HCT116 (cell line): ENCODE data around the gene PIGH. TPM values are rescaled to one million over a fixed set of nuclear protein-coding genes. Genes with fewer than 3 reads are reported as not detected.
A peak's percentile ranks its signal among the peaks of the same experiment; 100 is the strongest.

Experiments used
- ATAC-seq: fragments of 200-7000 bp; cut with Tn5 transposase; 2 replicates; pipeline ENCODE4 v1.9.1; 2020; ENCODE audit warnings: mild to moderate bottlenecking, moderate library complexity
- BruUV-seq: library from RNA; stranded (reverse); fragments of 400-500 nt; replicated peaks from 2 replicates; lab custom pipeline; 2021; lab: Mats Ljungman, UMichigan
- CTCF ChIA-PET: fragments of 300-600 bp; sonication (Branson Sonifier 250); formaldehyde crosslinking; loops from one replicate; lab custom pipeline; 2021; ENCODE audit warnings: antibody characterized with exemption; lab: Charles Lee
- POLR2A ChIA-PET: fragments of 300-600, 350-600 bp; sonication (Branson Sonifier 250); formaldehyde crosslinking; loops from one replicate; lab custom pipeline; 2021; ENCODE audit warnings: antibody characterized with exemption; lab: Charles Lee
- RAD21 ChIA-PET, 2 experiments: fragments of 300-600 bp; sonication (Branson Sonifier 250); formaldehyde crosslinking; loops; one replicate each; lab custom pipeline; 2023; ENCODE audit warnings: low total read pairs in 2 of 2; ENCODE audit not compliant: uncharacterized antibody in 2 of 2, unreplicated experiment in 2 of 2, low non-redundant PET in 1 of 2; lab: Charles Lee
- DNase-seq: peaks from one replicate; pipeline ENCODE4 v3.0.0-alpha.2; 2010; ENCODE audit warnings: low read depth, low spot score
- H2AFZ ChIP-seq: fragments of 200-600 bp; shearing (Covaris generic), sonication (generic); 2 replicates; pipeline ENCODE4 v1.6.1; 2017; ENCODE audit warnings: low read depth, mixed run types, mixed read lengths, antibody characterized with exemption, low read length; ENCODE audit not compliant: poor library complexity, severe bottlenecking
- H3K27ac ChIP-seq: 2 replicates; pipeline ENCODE4 v1.5.1; 2012; ENCODE audit warnings: low read depth, low read length
- H3K27me3 ChIP-seq: fragments of 200-600 bp; sonication (generic); 2 replicates; pipeline ENCODE4 v1.6.1; 2016; ENCODE audit warnings: mixed run types, low read length, mixed read lengths; ENCODE audit not compliant: insufficient read depth
- H3K36me3 ChIP-seq, 2 experiments: fragments of 200-500 bp in 1 of 2; fragments of 200-600 bp in 1 of 2; sonication (Bioruptor generic) in 1 of 2; sonication (generic) in 1 of 2; 2 replicates each; pipeline versions ENCODE4 v1.5.1 to v1.6.1; 2014 to 2016; ENCODE audit warnings: low read length in 2 of 2, inconsistent platforms in 1 of 2, mixed read lengths in 1 of 2, mixed run types in 1 of 2; ENCODE audit not compliant: insufficient read depth in 2 of 2, control insufficient read depth in 1 of 2
- H3K4me1 ChIP-seq, 2 experiments: fragments of 200-600 bp in 1 of 2; sonication (generic) in 1 of 2; 2 replicates each; pipeline versions ENCODE4 v1.5.1 to v1.6.1; 2012 to 2017; ENCODE audit warnings: low read length in 2 of 2, inconsistent platforms in 1 of 2, mild to moderate bottlenecking in 1 of 2, mixed read lengths in 1 of 2, mixed run types in 1 of 2, moderate library complexity in 1 of 2; ENCODE audit not compliant: insufficient read depth in 2 of 2, control insufficient read depth in 1 of 2
- H3K4me2 ChIP-seq: fragments of 200-600 bp; sonication (generic); 2 replicates; pipeline ENCODE4 v1.6.1; 2017; ENCODE audit warnings: mixed run types, low read length, mixed read lengths
- H3K4me3 ChIP-seq, 2 experiments: fragments of 200-600 bp in 1 of 2; sonication (generic) in 1 of 2; replicated peaks in 1 of 2; 2 replicates each; pipeline ENCODE4 v1.5.1; 2011 to 2016; ENCODE audit warnings: low read length in 2 of 2, control low read depth in 1 of 2, low read depth in 1 of 2, mild to moderate bottlenecking in 1 of 2, mixed read lengths in 1 of 2, mixed run types in 1 of 2
- H3K79me2 ChIP-seq: fragments of 200-600 bp; sonication (generic); 2 replicates; pipeline ENCODE4 v1.6.1; 2017; ENCODE audit warnings: mild to moderate bottlenecking, mixed run types, low read length, moderate library complexity, mixed read lengths; ENCODE audit not compliant: insufficient read depth
- H3K9ac ChIP-seq: fragments of 200-600 bp; sonication (generic); 2 replicates; pipeline ENCODE4 v1.6.1; 2016; ENCODE audit warnings: low read length, mixed read lengths
- H3K9me2 ChIP-seq: fragments of 200-600 bp; sonication (generic), shearing (Covaris generic); 2 replicates; pipeline ENCODE4 v1.6.1; 2017; ENCODE audit warnings: mixed run types, mild to moderate bottlenecking, moderate library complexity; ENCODE audit not compliant: insufficient read depth
- H3K9me3 ChIP-seq, 2 experiments: fragments of 200-500 bp in 1 of 2; fragments of 200-600 bp in 1 of 2; sonication (Bioruptor generic) in 1 of 2; sonication (generic) in 1 of 2; 2 replicates each; pipeline ENCODE4 v1.6.1; 2014 to 2017; ENCODE audit warnings: low read length in 2 of 2, mixed read lengths in 2 of 2, inconsistent platforms in 1 of 2, low read depth in 1 of 2, mild to moderate bottlenecking in 1 of 2, mixed run types in 1 of 2, moderate library complexity in 1 of 2; ENCODE audit not compliant: control insufficient read depth in 1 of 2, insufficient read depth in 1 of 2
- H4K20me1 ChIP-seq: fragments of 200-600 bp; sonication (generic), shearing (Covaris generic); 2 replicates; pipeline ENCODE4 v1.6.1; 2017; ENCODE audit warnings: mixed run types, mild to moderate bottlenecking, moderate library complexity; ENCODE audit not compliant: insufficient read depth
- CBX3 ChIP-seq: IDR thresholded peaks from 2 replicates; pipeline ENCODE4 v1.6.1; 2012; ENCODE audit warnings: low read depth
- EGR1 ChIP-seq: IDR thresholded peaks from 2 replicates; pipeline ENCODE4 v1.6.1; 2012; ENCODE audit warnings: low read depth
- EZH2 ChIP-seq: fragments of 200-600 bp; sonication (generic); IDR thresholded peaks from 2 replicates; pipeline ENCODE4 v1.6.1; 2017; ENCODE audit warnings: antibody characterized with exemption, mixed run types
- EZH2phosphoT487 ChIP-seq: fragments of 200-600 bp; IDR thresholded peaks from 2 replicates; pipeline ENCODE4 v1.6.1; 2018; ENCODE audit warnings: antibody characterized with exemption, borderline replicate concordance
- FOSL1 ChIP-seq: IDR thresholded peaks from 2 replicates; pipeline ENCODE4 v1.6.1; 2012; ENCODE audit warnings: low read depth
- JUND ChIP-seq: IDR thresholded peaks from 2 replicates; pipeline ENCODE4 v1.6.1; 2012
- POLR2A ChIP-seq: IDR thresholded peaks from 2 replicates; pipeline ENCODE4 v1.7.0; 2011; ENCODE audit warnings: borderline replicate concordance; ENCODE audit not compliant: insufficient read depth, insufficient read length; ENCODE audit errors: extremely low read depth
- POLR2AphosphoS5 ChIP-seq: IDR thresholded peaks from 2 replicates; pipeline ENCODE4 v1.6.1; 2011; ENCODE audit warnings: mild to moderate bottlenecking, low read depth, low read length, moderate library complexity
- RAD21 ChIP-seq: IDR thresholded peaks from 2 replicates; pipeline ENCODE4 v1.6.1; 2012; ENCODE audit warnings: low read depth, mild to moderate bottlenecking
- REST ChIP-seq: IDR thresholded peaks from 2 replicates; pipeline ENCODE4 v1.6.1; 2012; ENCODE audit warnings: low read depth
- SRF ChIP-seq: IDR thresholded peaks from 2 replicates; pipeline ENCODE4 v1.6.1; 2012; ENCODE audit warnings: low read depth
- YY1 ChIP-seq: IDR thresholded peaks from 2 replicates; pipeline ENCODE4 v1.6.1; 2011; ENCODE audit warnings: low read length, low read depth, moderate library complexity, mild to moderate bottlenecking; ENCODE audit not compliant: insufficient replicate concordance; ENCODE audit errors: extremely low read depth
- ZNF274 ChIP-seq: fragments of 200-500 bp; sonication (Bioruptor generic); IDR thresholded peaks from 2 replicates; pipeline ENCODE4 v1.6.1; 2014; ENCODE audit warnings: mild to moderate bottlenecking, low read depth, low read length, inconsistent platforms
- intact Hi-C: fragments of 100-400 bp; cut with micrococcal nuclease; formaldehyde crosslinking; loops from 2 replicates; pipeline ENCODE4 v1.10.0; 2022
- total RNA-seq: library from RNA; stranded (reverse); gene quantifications from one replicate; pipeline ENCODE4 v1.2.1, GENCODE V29; 2021; ENCODE audit not compliant: unreplicated experiment
- TF ChIP-seq, protein P1 (sequence below): IDR thresholded peaks from 2 replicates; pipeline ENCODE4 v1.6.1; 2011; ENCODE audit warnings: mild to moderate bottlenecking, low read length, moderate library complexity; ENCODE audit not compliant: insufficient replicate concordance; ENCODE audit errors: extremely low read depth

PIGH gene
- total RNA-seq, 1 experiment from 2014 or later, result 20.9 TPM

DNA sequence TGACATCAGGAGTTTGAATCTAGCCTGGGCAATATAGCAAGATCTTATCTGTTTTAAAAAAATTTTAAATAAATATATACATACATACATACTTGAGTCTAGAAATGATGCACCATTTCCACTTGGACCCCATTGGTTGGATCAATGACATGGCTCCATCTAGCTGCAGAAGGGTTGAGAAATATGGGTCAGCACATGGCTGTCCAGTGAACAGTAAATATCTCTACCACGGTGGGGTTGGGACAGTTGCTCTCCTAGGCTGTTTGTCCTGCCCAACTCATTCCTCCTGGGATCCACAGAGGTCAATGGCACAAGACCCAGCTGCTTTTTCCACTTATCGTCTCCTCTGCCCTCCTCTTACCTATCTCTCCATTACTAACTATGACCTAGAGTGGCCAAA is 43.4 kb downstream of the PIGH start:
- no TSS peak for BruUV-seq
- Histone ChIP-seq H2AFZ (no peak overlapping the region), H3K27ac (no peak overlapping the region)

GRCh38 chr14:67555518-67556090 is 44.5 kb downstream of the PIGH start:
- intact Hi-C loops, result no loop called here
- Histone ChIP-seq H3K4me1 (peaks cover 4 to 16% of the 10 kb centered on the region in 2 experiments; a peak in 3 of 4 replicates), H3K36me3 (no peaks in the 10 kb centered on the region), H3K4me3 (no peak overlapping the region), H3K4me2 (no peak overlapping the region), H3K9ac (no peak overlapping the region), H4K20me1 (no peaks in the 10 kb centered on the region), H3K27ac (no peak overlapping the region), H3K27me3 (no peaks in the 10 kb centered on the region), H3K9me3 (no peaks in the 10 kb centered on the region), H2AFZ (no peak overlapping the region), H3K79me2 (no peaks in the 10 kb centered on the region), H3K9me2 (no peaks in the 10 kb centered on the region)
- no TSS peak for BruUV-seq
- DNase-seq (no peak), ATAC-seq (no peak)
- POLR2A ChIA-PET, result no interaction called here
- RAD21 ChIA-PET, result no interaction called here
- CTCF ChIA-PET, result interaction anchor here (2.6 kb wide), 1 partner anchor 15 kb away, joined by 16 read pairs; no protein-coding TSS in a partner anchor
- TF ChIP-seq YY1 (no peak), POLR2A (no peak), EZH2phosphoT487 (no peak), POLR2AphosphoS5 (no peak), REST (no peak), FOSL1 (no peak), EZH2 (no peak), EGR1 (no peak), JUND (no peak), CBX3 (no peak), SRF (no peak)
- TF ChIP-seq, protein P1, sequence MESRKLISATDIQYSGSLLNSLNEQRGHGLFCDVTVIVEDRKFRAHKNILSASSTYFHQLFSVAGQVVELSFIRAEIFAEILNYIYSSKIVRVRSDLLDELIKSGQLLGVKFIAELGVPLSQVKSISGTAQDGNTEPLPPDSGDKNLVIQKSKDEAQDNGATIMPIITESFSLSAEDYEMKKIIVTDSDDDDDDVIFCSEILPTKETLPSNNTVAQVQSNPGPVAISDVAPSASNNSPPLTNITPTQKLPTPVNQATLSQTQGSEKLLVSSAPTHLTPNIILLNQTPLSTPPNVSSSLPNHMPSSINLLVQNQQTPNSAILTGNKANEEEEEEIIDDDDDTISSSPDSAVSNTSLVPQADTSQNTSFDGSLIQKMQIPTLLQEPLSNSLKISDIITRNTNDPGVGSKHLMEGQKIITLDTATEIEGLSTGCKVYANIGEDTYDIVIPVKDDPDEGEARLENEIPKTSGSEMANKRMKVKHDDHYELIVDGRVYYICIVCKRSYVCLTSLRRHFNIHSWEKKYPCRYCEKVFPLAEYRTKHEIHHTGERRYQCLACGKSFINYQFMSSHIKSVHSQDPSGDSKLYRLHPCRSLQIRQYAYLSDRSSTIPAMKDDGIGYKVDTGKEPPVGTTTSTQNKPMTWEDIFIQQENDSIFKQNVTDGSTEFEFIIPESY, result no peak

More for the DNA sequence above, 43.4 kb downstream of the PIGH start:
- intact Hi-C loops, result no loop called here
- Histone ChIP-seq H3K4me3 (no peak overlapping the region; a peak in 1 of 4 replicates), H3K79me2 (no peaks in the 10 kb centered on the region), H3K9me2 (no peaks in the 10 kb centered on the region), H3K27me3 (no peaks in the 10 kb centered on the region), H3K4me1 (peaks cover 4 to 16% of the 10 kb centered on the region in 2 experiments; a peak in 3 of 4 replicates), H3K36me3 (no peaks in the 10 kb centered on the region), H3K9me3 (no peaks in the 10 kb centered on the region), H3K9ac (no peak overlapping the region), H4K20me1 (no peaks in the 10 kb centered on the region), H3K4me2 (peak overlapping the region; percentile 62)
- ChIA-PET CTCF (interaction anchor here (0.8 to 2.6 kb wide), 3 partner anchors 14 to 129 kb away, joined by 3 to 16 read pairs (median 5); no protein-coding TSS in a partner anchor), RAD21 (interaction anchor here in 1 of 2 experiments (0.6 kb wide), 1 partner anchor 907 kb away, joined by 3 read pairs; no protein-coding TSS in a partner anchor), POLR2A (interaction anchor here (1.1 kb wide), 1 partner anchor 13 kb away, joined by 4 read pairs; no protein-coding TSS in a partner anchor)
- ATAC-seq (0 out of 2 replicates have a peak, but pooled peaks have one; percentile 26), DNase-seq (no peak)
- TF ChIP-seq RAD21 (peak; percentile 22; the same call in 1 of the 2 replicates), ZNF274 (no peak)
